ENCODE measurements around the gene LSG1. TPM values are rescaled to one million over a fixed set of nuclear protein-coding genes. Genes with fewer than 3 reads are reported as not detected.

LSG1 gene
- total RNA-seq, 1 donor from 2014 or later = 41.2 TPM

- Mint-ChIP-seq H3K9me3 (no peaks in the 10 kb centered on the region), H3K36me3 (peaks cover 10% of the 10 kb centered on the region), H3K27me3 (ENCODE audit: insufficient read depth, low read depth) (peaks cover 5% of the 10 kb centered on the region), H3K4me3 (no peak overlapping the region), H3K4me1 (no peaks in the 10 kb centered on the region), H3K27ac (peak overlapping the region; percentile 54)
- Histone ChIP-seq H2AFZ (replicated peaks) (no peak overlapping the region), H3K4me1 (no peaks in the 10 kb centered on the region), H3K36me3 (no peaks in the 10 kb centered on the region), H4K20me1 (ENCODE audit: low read depth) (no peaks in the 10 kb centered on the region), H3K4me3 (no peak overlapping the region), H3K4me2 (no peak overlapping the region), H3F3A (ENCODE audit: low read depth) (no peaks in the 10 kb centered on the region), H3K79me2 (ENCODE audit: low read depth) (no peaks in the 10 kb centered on the region), H3K9me3 (ENCODE audit: low read depth) (no peaks in the 10 kb centered on the region), H3K27ac (no peak overlapping the region), H3K27me3 (no peaks in the 10 kb centered on the region), H3K9ac (no peak overlapping the region)
- no peak for DNase-seq (ENCODE audit: low spot score)
- TF ChIP-seq EZH2phosphoT487 (IDR thresholded peaks at IDR 0.05) = no peak
- TF ChIP-seq CTCF (IDR thresholded peaks at IDR 0.05) = no peak
- no peak for TF ChIP-seq EZH2 (IDR thresholded peaks at IDR 0.05)
Observed at GRCh38 chr3:194598771-194599557, 73.0 kb downstream of the LSG1 start.

- TF ChIP-seq CTCF (IDR thresholded peaks at IDR 0.05) = no peak
- TF ChIP-seq EZH2 (IDR thresholded peaks at IDR 0.05) = no peak
- no peak for TF ChIP-seq EZH2phosphoT487 (IDR thresholded peaks at IDR 0.05)
- DNase-seq (ENCODE audit: low spot score) = no peak
- Mint-ChIP-seq H3K27ac (no peak overlapping the region), H3K27me3 (ENCODE audit: insufficient read depth, low read depth) (peaks cover 5% of the 10 kb centered on the region), H3K36me3 (peaks cover 10% of the 10 kb centered on the region), H3K4me1 (no peaks in the 10 kb centered on the region), H3K9me3 (no peaks in the 10 kb centered on the region), H3K4me3 (no peak overlapping the region)
- Histone ChIP-seq H3K36me3 (no peaks in the 10 kb centered on the region), H3K4me2 (no peak overlapping the region), H3K27ac (no peak overlapping the region), H3K4me1 (no peaks in the 10 kb centered on the region), H3K4me3 (no peak overlapping the region), H3K9ac (no peak overlapping the region), H3K27me3 (no peaks in the 10 kb centered on the region), H3K9me3 (ENCODE audit: low read depth) (no peaks in the 10 kb centered on the region), H4K20me1 (ENCODE audit: low read depth) (no peaks in the 10 kb centered on the region), H3K79me2 (ENCODE audit: low read depth) (no peaks in the 10 kb centered on the region), H3F3A (ENCODE audit: low read depth) (no peaks in the 10 kb centered on the region), H2AFZ (replicated peaks) (no peak overlapping the region)
Observed at GRCh38 chr3:194596906-194597305, 75.1 kb downstream of the LSG1 start.

- no peaks in the 10 kb centered on the region for H4K20me1 ChIP-seq (ENCODE audit: low read depth)
- Mint-ChIP-seq H3K9me3 (no peaks in the 10 kb centered on the region), H3K36me3 (no peaks in the 10 kb centered on the region), H3K4me1 (no peaks in the 10 kb centered on the region), H3K27ac (no peak overlapping the region), H3K4me3 (no peak overlapping the region), H3K27me3 (ENCODE audit: insufficient read depth, low read depth) (peaks cover 3% of the 10 kb centered on the region)
- no peak overlapping the region for H3K9ac ChIP-seq
- no peaks in the 10 kb centered on the region for H3K4me1 ChIP-seq
- no peaks in the 10 kb centered on the region for H3K9me3 ChIP-seq (ENCODE audit: low read depth)
- no peak overlapping the region for H3K27ac ChIP-seq
- TF ChIP-seq EZH2phosphoT487 (IDR thresholded peaks at IDR 0.05) (no peak), CTCF (IDR thresholded peaks at IDR 0.05) (no peak), EZH2 (IDR thresholded peaks at IDR 0.05) (no peak)
- DNase-seq (ENCODE audit: low spot score) = no peak
- H3K79me2 ChIP-seq (ENCODE audit: low read depth) = no peaks in the 10 kb centered on the region
- no peak overlapping the region for H3K4me2 ChIP-seq
- H3K4me3 ChIP-seq = no peak overlapping the region
- H3K36me3 ChIP-seq = no peaks in the 10 kb centered on the region
- H3K27me3 ChIP-seq = no peaks in the 10 kb centered on the region
- H2AFZ ChIP-seq (replicated peaks) = no peak overlapping the region
- no peaks in the 10 kb centered on the region for H3F3A ChIP-seq (ENCODE audit: low read depth)
Observed at GRCh38 chr3:194592798-194593752, 78.9 kb downstream of the LSG1 start.

Small RNA genes within 50 kb of the gene (small RNA-seq; reads per million reads assigned to genes)
- not detected for gene AC046143.2

Other genes with a start within 250 kb of the LSG1 start
- 105 and 113 TPM in 2 replicates for gene ATP13A3, start 185.2 kb downstream of the LSG1 start, total RNA-seq (ENCODE audit: low replicate concordance)
- 10.4 and 25.7 TPM in 2 replicates for gene TMEM44, start 38.8 kb downstream of the LSG1 start, total RNA-seq (ENCODE audit: low replicate concordance)
- gene FAM43A, start 13.7 kb upstream of the LSG1 start, total RNA-seq (ENCODE audit: low replicate concordance) = 0.80 and 2.6 TPM in 2 replicates

Data from neural progenitor cell (in vitro differentiated cells).